ENCODE results near the gene SMG6.

SMG6 gene

DNA sequence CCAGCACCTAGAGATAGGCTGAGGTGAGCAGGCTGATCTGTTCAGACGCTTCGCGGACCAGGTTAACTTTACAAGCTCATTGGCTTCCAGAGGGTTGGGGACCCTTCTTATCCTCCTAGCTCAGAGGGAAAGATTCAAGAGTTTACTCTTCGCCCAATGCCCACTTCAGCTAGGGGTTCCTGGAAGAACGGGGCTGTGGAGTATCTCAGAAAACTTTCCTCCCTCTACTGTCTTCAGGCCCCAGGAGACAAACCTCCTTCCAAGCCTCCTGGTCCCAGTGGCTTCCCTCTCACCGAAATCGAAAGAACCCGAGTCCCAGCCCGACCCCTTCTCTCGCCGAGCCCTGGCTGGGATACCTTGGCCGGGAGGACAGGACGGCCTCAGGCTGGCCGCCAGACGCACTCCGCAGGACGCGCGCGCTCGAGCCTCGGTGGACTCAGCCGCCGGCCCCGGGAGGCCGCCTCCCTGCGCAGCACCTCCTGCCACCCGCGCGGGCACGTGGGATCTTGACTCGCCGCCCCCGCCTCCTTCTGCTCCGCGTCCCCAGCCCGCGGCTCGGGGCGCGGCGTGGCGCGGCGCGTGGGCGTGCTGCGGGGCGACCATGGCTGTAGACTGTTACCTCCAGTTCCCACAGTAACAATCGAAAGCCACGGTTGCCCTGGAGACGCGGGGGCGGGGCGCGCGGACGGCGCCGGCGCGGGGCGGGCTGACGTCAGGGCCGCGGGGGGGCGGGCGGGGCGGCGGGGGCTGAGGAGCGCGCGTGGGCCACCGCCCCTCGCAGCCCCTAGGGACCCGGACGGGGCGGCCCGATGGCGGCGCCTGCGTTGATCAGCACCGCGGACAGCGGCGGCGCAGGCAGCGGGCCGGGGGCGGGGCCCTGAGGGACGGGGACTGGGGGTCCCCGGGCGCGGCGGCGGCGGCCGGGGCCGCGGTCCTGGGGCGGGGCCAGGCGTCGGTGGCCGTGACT, 254.0 kb downstream of the SMG6 start:
- peak; percentile 92 for DNase-seq (ENCODE audit: low spot score)

DNA sequence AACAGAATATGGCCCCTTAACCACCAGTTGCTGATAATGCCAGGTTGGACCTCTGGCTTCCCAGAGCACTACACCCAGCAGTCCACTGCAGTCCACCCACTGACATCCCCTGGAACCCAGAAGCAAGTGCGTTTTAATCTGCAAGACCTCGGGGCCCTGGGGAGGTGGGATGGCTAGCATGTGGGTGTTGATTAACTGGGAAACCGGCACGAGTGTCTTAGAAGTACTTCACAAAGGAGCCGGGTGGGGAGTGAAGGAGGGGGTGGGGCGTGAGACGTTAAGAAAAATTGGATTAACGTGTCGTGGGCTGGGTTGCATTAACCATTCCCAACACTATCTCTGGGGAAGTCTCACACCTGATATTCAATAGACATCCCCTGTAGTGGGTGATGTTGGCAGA, 254.8 kb downstream of the SMG6 start:
- no peak for DNase-seq (ENCODE audit: low spot score)

DNA sequence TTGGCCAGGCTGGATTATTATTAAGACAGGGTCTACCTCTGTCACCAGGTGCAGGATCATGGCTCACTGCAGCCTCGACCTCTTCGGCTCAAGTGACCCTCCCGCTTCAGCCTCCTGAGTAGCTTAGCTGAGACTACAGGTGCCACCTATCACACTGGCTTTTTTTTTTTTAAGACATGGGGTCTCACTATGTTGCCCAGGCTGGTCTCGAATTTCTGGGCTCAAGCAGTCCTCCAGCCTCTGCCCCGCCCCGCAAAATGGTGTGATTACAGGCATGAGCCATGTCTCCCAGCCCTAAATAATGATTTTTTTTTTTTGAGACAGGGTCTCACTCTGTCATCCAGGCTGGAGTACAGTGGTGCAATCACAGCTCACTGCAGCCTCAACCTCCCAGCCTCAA, 256.0 kb downstream of the SMG6 start:
- no peak for DNase-seq (ENCODE audit: low spot score)

DNA sequence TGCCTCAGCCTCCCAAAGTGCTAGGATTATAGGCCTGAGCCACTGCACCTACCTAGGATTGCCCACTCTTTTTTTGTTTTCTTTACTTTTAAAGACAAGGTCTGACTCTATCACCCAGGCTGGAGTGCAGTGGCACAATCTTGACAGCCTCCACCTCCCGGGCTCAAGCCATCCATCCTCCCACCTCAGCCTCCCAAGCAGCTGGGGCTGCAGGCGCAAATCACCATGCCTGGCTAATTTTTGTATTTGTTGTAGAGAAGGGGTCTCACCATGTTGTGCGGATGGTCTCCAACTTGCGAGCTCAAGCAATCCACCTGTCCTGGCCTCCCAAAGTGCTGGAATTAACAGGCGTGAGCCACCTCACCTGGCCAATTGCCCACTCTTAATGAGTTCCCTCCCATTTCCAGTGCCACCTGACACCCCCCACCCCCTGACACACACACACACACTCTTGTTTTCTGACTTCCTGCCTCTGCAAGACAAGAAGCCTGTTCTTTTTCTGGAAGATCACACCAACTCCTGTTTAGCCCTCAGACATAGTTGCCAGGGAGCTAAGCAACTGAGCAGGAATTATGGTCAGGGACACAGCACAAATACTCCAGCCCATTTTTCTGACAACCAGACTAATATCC, 259.2 kb downstream of the SMG6 start:
- no peak for DNase-seq (ENCODE audit: low spot score)

DNA sequence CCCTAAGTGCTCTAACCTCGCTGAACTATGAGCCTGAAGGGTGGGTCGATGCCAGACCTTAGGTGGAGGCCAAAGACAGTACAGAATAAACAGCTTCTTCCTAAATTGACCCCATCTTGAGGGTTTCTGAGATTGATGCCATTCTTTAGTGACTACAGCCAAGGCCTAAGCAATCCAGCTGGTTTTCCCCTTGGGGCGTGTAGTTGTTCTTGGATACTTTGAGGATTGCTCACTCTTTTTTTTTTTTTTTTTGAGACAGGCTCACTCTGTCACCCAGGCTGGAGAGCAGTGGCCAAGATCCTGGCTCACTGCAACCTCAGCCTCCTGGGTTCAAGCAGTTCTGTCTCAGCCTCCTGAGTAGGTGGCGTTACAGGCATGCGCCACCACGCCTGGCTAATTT, 259.8 kb downstream of the SMG6 start:
- DNase-seq (ENCODE audit: low spot score) = no peak

DNA sequence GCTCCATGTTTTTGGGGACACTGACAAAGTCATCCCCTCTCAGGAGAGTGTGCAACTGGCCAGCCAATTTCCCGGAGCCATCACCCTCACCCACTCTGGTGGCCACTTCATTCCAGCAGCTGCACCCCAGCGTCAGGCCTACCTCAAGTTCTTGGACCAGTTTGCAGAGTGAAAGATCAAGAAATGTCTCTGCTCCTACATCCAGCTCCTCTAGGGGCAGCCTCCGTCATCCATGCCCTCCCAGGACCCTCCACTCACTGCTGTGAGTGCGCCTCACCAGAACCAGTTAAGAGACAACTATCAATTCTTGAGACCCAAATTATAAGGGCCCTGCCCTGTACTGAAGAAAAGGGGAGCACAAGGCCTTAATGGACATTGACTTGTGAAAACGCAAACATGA, 260.7 kb downstream of the SMG6 start:
- DNase-seq (ENCODE audit: low spot score) = no peak

DNA sequence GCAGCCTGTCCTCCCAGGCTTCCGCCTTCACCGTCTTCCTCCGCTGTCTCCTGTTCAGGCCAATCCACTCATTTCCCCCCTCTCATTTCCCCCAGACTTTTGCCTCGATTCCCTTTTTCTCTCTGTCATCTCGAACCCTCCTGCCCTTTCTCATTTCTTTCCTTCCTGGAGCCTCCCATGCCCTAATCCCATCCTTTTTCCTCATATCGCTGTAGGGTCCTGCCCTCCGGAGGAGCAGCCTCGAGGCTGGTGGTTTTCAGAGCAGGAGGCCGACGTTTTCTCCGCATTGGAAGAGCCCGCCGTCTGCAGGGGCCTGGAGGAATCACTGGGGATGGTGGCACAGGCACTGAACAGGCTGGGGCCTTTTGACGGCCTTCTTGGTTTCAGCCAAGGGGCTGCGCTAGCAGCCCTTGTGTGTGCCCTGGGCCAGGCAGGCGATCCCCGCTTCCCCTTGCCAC, 261.2 kb downstream of the SMG6 start:
- DNase-seq (ENCODE audit: low spot score) = no peak

DNA sequence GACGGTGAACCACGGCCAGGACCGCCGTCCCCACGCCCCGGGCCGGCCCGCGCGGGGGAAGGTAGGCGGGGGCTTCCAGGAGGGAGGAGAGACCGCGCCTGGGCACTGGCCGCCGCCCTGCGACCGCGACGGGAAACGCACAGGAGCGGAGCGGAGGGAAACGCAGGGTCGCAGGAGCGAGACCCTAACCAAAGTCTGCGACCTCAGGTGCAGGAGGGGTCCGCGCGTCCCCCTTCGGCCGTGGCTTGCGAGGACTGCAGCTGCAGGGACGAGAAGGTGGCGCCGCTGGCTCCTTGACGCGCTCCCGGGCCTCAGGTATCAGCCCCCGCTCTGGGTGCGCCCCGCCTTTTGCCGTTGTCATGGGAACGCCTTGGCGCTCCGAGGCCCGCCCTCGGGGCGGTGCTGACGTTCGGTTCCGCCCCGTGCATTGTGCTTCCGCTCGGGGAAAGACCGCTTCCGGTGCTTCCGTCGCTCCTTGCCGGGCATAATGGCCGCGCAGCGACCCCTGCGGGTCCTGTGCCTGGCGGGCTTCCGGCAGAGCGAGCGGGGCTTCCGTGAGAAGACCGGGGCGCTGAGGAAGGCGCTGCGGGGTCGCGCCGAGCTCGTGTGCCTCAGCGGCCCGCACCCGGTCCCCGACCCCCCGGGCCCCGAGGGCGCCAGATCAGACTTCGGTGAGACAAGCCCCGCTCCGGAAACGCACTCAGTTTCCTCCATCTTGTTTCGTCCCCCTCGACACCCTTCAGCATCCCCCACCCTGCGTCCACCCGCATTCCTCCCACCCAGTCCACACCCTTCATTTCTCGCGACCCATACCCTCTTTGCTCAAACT, 261.8 kb downstream of the SMG6 start, which contains the start of gene OVCA2:
Gene OVCA2, plus strand, starts transcription at position 462 of the 829 bp plus-strand sequence. Its CDS starts 26 bp downstream, at position 488.
- DNase-seq (ENCODE audit: low spot score) = peak; percentile 96

DNA sequence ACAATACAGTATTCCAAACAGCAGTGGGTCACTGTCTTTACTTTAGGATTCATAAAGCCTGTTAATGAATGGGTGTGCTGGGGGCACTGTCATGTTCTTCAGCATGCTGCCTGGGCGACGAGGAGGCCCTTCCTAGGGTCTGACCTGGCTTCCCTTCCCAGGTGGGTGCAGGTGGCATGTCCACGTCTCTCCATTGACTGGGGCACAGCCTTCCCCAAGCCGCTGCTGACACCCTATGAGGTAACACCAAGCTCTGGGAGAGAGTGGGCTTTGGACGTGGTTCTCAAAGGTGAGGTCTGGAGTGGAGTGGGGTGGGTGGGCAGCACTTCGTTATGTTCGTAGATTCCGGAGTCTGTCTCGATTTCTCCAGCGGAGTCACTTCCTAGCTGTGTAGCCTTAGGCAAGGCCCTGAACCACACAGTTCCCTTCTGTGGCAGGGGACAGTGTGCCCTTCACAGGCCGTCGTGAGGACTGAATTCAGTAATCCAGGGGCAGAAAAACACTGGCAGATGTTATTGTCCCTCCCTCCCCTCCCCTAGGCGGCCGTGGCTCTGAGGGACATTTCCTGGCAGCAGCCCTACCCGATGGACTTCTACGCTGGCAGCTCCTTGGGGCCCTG, 262.5 kb downstream of the SMG6 start:
- no peak for DNase-seq (ENCODE audit: low spot score)

DNA sequence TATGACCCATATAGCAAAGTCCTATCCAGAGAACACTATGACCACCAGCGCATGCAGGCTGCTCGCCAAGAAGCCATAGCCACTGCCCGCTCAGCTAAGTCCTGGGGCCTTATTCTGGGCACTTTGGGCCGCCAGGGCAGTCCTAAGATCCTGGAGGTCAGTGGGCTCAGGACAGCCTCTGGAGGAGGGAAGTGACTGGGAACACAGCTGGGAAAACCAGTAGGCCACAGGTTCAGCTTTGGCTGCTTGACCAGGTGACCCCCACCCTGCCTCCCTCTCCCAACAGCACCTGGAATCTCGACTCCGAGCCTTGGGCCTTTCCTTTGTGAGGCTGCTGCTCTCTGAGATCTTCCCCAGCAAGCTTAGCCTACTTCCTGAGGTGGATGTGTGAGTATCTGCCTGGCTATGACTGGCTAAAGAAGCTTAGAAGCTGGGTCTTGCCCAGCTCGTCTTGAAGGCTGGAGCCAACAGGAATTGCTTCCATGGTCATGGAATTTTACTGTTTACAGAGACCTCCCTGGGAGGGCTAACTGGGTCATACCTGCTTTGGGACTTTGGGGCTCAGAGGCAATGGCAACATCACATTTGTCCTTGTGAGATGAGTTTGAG, 263.3 kb downstream of the SMG6 start:
- DNase-seq (ENCODE audit: low spot score) = no peak

DNA sequence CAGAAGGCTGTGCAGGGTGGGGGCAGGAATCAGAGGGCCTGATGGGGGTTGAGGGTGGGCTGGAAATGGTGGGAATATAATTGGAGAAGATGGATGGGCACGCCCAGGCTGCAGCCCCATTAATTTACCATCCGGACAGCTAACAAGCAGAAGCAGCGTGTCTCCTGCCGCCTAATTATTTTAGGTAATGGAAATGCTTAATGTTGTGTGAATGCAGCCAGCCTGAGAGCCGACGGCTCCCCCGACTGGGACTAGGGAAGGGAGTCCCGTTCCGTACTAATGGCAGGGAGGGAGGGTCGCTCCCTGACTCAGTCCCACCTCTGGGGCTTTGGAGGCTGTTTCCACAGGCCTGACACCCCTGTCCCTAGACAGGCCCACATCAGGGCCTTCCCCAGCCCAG, 266.4 kb downstream of the SMG6 start:
- DNase-seq (ENCODE audit: low spot score) = no peak

DNA sequence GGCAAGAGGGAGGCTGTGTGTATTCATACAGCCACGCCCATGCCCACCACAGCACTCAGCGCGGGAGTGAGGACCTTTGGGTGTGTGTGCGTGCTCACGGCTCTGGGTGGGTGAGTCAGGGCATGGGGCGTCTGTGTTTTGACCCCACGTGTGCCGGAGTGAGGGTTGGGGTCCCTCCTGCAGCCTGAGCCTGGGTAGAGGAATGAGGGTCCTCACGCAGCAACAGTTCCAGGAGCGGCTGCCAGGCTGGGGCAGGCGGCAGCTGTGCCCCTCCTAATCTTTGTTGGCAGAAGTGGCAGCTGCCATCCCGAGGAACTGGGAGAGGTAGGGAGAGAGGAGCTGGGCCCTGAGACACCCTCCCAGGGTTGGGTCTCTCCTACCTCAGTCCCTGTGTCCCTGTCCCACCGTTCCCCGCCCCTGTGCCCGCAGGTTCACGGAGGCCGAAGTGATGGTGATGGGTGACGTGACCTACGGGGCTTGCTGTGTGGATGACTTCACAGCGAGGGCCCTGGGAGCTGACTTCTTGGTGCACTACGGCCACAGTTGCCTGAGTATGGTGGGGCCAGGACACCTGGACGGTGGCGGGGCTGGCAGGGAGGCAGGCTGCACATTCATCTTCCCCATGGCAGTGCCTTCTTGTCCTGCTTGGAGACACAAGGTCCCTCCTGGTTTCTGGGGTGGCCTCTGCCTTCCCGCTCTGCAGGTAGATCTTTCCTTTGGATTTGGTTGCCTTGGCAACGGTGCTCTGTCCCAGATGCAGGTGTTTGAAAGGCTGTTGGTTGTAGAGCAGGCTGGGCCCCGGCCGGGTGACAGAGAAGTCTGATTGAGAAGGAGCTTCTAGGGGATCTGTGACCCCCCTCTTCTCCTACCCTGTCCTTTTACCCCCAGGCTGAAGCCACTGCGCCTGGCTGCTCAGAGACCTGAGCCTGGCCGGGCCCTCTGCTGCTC, 267.8 kb downstream of the SMG6 start:
- no peak for DNase-seq (ENCODE audit: low spot score)

DNA sequence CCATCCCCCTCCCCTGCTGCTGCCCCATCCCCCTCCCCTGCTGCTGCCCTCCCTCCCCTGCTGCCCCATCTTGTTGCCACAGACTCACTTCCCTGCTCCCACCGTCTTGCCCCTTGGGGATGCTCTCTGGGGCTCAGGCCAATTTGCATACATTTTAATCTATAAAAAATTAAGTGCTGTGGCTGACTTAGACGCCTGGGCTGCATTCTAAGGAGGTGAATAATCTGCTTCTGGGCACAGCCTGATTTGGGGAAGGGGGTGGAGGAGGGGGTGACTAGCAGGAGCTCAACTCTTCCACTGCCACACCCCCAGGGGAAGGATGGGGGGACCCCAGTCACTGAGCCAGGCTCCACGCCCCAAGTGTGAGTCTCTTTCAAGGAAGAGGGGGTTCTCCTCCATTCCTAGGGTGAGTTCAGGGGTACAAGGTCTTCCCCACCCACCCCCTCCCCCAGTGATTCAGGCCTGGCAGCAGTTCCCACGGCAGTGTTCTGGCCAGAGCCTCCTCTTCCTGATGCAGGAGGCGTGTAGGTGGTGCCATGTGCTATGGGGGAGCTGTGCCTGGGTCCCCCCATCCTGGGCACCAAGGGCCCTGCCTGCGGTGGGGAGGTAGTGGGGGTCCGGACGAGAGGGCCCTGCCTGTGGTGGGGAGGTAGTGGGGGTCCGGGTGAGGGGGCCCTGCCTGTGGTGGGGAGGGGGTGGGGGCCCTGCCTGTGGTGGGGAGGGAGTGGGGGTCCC, 268.6 kb downstream of the SMG6 start:
- DNase-seq (ENCODE audit: low spot score) = no peak

DNA sequence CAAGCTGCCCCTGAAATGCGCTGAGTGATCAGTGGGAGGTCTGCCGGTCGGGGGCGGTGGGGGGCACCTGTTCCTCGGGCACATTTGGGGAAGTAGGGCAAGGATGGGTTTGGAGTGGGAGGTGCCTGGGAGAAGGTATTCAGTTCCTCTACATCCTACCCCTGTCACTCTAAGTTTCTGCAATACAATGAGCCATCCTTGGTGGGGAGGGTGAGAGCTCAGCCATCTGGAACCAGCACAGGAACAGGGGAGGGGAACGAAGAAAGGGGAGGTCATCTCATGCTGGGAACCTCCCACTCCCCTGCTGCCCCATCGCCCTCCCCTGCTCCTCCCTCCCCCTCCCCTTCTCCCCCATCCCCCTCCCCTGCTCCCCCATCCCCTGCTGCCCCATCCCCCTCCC, 269.4 kb downstream of the SMG6 start:
- no peak for DNase-seq (ENCODE audit: low spot score)

DNA sequence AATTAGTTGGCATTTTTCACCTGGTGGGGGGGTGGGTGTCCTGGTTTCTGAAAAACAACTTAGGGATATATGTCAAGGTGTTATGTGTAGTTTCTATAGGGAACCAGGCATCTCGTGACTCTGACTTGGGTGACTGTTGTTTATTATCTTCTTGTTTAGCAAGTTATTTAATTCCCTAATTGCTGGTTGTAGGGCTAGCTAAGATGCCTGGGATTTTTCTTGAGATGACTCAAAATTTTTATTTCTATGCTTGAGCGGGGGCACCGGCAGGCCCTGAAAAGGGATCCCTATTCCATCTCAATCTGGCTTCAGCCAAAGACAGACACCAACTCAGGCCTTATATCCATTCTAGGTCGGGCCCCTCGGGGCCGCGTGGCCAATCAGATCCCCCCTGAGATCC, 270.4 kb downstream of the SMG6 start:
- no peak for DNase-seq (ENCODE audit: low spot score)

DNA sequence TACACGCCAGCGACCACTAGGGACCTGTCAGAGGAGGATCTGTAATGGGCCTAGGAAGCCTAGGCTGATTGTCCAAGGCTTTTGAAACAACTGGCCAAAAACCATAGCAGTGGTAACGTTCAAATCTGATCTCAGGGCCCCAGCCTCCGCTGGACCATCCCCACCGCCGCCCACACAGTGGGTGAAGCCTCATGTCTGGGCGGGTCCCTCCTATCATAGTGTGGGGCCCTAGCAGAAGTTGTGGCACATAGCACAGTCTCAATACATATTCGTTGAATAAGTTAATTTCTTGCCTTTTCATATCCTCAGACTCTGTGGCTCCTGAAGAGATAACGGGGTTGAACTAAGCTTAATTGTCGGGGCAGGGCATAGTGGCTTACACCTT, 272.8 kb downstream of the SMG6 start:
- DNase-seq (ENCODE audit: low spot score) = no peak

DNA sequence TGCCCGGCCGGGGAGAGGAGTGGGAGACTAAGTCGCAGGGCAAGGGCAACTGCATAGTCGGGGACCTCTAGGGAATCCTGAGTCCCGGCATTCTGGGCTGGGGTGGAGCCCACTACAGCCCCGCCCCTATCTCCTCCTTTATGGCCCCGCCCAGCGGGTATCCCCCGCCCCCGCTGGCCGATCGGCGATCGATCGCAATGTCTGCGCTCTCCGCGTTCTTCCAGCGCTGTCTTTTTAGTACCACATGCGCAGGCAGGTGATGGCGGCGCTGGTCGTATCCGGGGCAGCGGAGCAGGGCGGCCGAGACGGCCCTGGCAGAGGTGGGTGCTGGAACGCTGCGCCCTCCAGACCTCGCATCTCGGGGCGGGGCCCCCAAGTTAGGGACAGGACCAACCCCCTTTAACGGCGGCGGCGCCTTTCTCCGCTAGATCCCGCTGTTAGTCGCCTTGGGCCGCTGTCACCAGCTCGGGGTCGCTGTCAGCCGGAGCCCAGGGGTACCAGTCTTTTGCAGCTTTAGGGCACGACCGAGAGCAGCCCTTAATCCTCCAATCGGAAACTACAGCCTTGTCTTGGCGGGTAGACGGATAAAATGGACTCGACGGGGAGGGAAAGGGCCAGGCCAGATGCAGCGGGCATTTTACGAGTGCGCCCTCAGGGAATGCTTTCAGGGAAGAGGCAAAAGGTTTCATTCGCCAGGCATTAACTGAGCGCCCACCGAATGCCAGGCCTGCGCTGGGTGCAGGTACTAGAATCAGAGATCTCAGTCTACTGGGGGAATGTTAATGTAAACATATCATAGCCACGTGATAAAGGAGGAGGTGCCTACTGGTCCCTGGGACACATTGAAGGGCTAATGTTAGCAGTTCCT, 273.4 kb downstream of the SMG6 start, which contains the start of gene DPH1:
Gene DPH1, plus strand, starts transcription at position 243 of the 868 bp plus-strand sequence. Its CDS starts 17 bp downstream, at position 260.
- DNase-seq (ENCODE audit: low spot score) = peak; percentile 88

DNA sequence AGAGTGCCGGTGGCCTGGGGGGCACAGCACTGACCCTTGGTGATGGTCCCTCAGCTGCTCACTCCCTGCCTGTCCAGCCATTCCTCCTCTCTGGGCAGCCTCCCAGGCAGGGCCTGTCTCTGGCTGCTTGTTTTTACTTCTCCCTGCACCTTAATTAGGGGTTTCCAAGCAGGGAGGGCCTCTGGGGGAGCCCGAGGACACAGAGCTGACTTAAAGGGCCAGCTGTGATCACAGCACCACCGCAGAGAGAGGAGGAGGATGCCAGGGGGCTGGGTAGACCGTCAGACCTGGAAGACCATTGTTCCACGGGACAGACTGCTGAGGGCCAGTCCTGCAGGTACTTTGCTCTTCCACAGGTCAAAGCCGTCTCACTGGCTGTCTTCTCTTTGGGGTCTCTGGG, 274.8 kb downstream of the SMG6 start:
- no peak for DNase-seq (ENCODE audit: low spot score)

DNA sequence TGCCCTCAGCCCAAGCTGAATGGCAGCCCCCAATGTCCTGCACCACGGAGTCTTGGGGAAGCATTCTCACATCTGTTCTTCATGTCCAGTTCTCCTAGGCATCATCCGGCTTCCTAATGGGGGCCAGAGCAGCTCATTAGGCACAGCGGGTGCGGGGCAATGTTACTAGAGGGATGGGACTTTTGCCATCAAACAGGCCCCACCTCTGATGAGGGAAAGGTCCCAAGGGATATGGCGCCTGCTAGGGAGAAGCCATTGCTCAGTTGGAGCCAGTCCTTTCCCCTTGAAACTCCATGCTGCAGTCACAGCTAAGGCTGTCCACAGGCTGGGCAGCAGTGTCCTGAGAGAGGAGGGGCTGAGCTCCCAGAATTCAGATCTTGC, 275.4 kb downstream of the SMG6 start:
- DNase-seq (ENCODE audit: low spot score) = no peak

All from left forelimb (tissue), 1 donor.